Ascending aorta (tissue), 2 donors: ENCODE results near the gene GGT5. TPM values are rescaled to one million over a fixed set of nuclear protein-coding genes. Genes with fewer than 3 reads are reported as not detected.
"Not testable (repeated sequence)": the region's sequence is repeated elsewhere in the genome, so short reads cannot be mapped to it uniquely, and the experiment has no call there.

ENCODE experiments used
- DNase-seq, 2 donors: peaks; one replicate each; pipeline ENCODE4 v3.0.0-alpha.2; 2019; ENCODE audit warnings: low spot score in 2 of 2
- H3K27ac ChIP-seq, 2 donors: fragments of 200-600 bp; sonication (generic); one replicate each; pipeline ENCODE4 v1.5.1; 2016 to 2017; ENCODE audit warnings: mild to moderate bottlenecking in 1 of 2
- H3K27me3 ChIP-seq: fragments of 200-600 bp; sonication (generic); one replicate; pipeline ENCODE4 v1.5.1; 2017
- H3K36me3 ChIP-seq, 2 donors: fragments of 200-600 bp; sonication (generic); one replicate each; pipeline ENCODE4 v1.5.1; 2016
- H3K4me1 ChIP-seq, 2 donors: fragments of 200-600 bp; sonication (generic); one replicate each; pipeline ENCODE4 v1.5.1; 2016 to 2017; ENCODE audit warnings: mild to moderate bottlenecking in 1 of 2
- H3K4me3 ChIP-seq, 2 donors: fragments of 200-600 bp; sonication (generic); one replicate each; pipeline ENCODE4 v1.5.1; 2016 to 2017; ENCODE audit warnings: mild to moderate bottlenecking in 1 of 2
- H3K9me3 ChIP-seq, 2 donors: fragments of 200-600 bp; sonication (generic); one replicate each; pipeline ENCODE4 v1.5.1; 2016
- CTCF ChIP-seq, 3 experiments: fragments of 200-600 bp in 2 of 3; fragments of 450-650 bp in 1 of 3; sonication (generic) in 2 of 3; IDR thresholded peaks; one replicate each; pipeline ENCODE4 v1.5.1; 2016 to 2019; ENCODE audit warnings: antibody characterized with exemption in 3 of 3, mild to moderate bottlenecking in 1 of 3, moderate library complexity in 1 of 3
- intact Hi-C: fragments of 100-400 bp; cut with DNase I; formaldehyde crosslinking; loops from one replicate; pipeline ENCODE4 v1.15.1; 2023
- total RNA-seq: library from RNA; depleted of rRNA; stranded (reverse); fragments of >200 nt; gene quantifications from one replicate; pipeline ENCODE4 v1.1.0, GENCODE V29; 2016

Gene GGT5
- total RNA-seq, 1 donor from 2014 or later: 238 TPM

- H3K27me3 ChIP-seq: no peaks in the 10 kb centered on the region
- H3K9me3 ChIP-seq: peaks cover 0 to 6% of the 10 kb centered on the region in 2 donors
- H3K4me3 ChIP-seq: no peak overlapping the region
- intact Hi-C loops: loop anchor here (2.0 kb wide), 1 partner anchor 30 kb away; no protein-coding TSS in a partner anchor
- no peak overlapping the region for H3K27ac ChIP-seq
- peaks cover 7 to 19% of the 10 kb centered on the region in 2 donors for H3K36me3 ChIP-seq
- no peak for TF ChIP-seq CTCF (IDR thresholded peaks at IDR 0.05)
- no peak for DNase-seq
- no peaks in the 10 kb centered on the region for H3K4me1 ChIP-seq
Observed at GRCh38 chr22:24224468-24224867, 20.4 kb downstream of the GGT5 start.

GRCh38 chr22:24219750-24220149, 25.1 kb downstream of the GGT5 start:
- no peak for TF ChIP-seq CTCF (IDR thresholded peaks at IDR 0.05)
- DNase-seq: no peak
- peaks cover 2 to 16% of the 10 kb centered on the region in 2 donors for H3K36me3 ChIP-seq
- no peaks in the 10 kb centered on the region for H3K27me3 ChIP-seq
- peaks cover 0 to 4% of the 10 kb centered on the region in 2 donors for H3K9me3 ChIP-seq
- no peak overlapping the region for H3K27ac ChIP-seq
- H3K4me3 ChIP-seq: no peak overlapping the region
- H3K4me1 ChIP-seq: no peaks in the 10 kb centered on the region
- intact Hi-C loops: no loop called here

GRCh38 chr22:24217384-24217783, 27.5 kb downstream of the GGT5 start:
- intact Hi-C loops: no loop called here
- Histone ChIP-seq H3K9me3 (no peaks in the 10 kb centered on the region), H3K27ac (no peak overlapping the region)

GRCh38 chr22:24216541-24217209, 28.2 kb downstream of the GGT5 start:
- Histone ChIP-seq H3K4me1 (no peaks in the 10 kb centered on the region), H3K36me3 (peaks cover 0 to 12% of the 10 kb centered on the region in 2 donors), H3K27ac (no peak overlapping the region), H3K9me3 (no peaks in the 10 kb centered on the region), H3K27me3 (no peaks in the 10 kb centered on the region), H3K4me3 (no peak overlapping the region)
- DNase-seq: no peak
- intact Hi-C loops: no loop called here
- no peak for TF ChIP-seq CTCF (IDR thresholded peaks at IDR 0.05)

More at GRCh38 chr22:24217384-24217783, 27.5 kb downstream of the GGT5 start:
- Histone ChIP-seq H3K27me3 (no peaks in the 10 kb centered on the region), H3K36me3 (peaks cover 0 to 12% of the 10 kb centered on the region in 2 donors), H3K4me3 (no peak overlapping the region), H3K4me1 (no peaks in the 10 kb centered on the region)
- no peak for TF ChIP-seq CTCF (IDR thresholded peaks at IDR 0.05)
- no peak for DNase-seq

GRCh38 chr22:24214467-24215285, 30.2 kb downstream of the GGT5 start:
- DNase-seq: no peak
- peaks cover 0 to 5% of the 10 kb centered on the region in 2 donors for H3K36me3 ChIP-seq
- H3K4me3 ChIP-seq: no peak overlapping the region
- no peak for TF ChIP-seq CTCF (IDR thresholded peaks at IDR 0.05)
- no peaks in the 10 kb centered on the region for H3K27me3 ChIP-seq
- intact Hi-C loops: no loop called here
- H3K27ac ChIP-seq: no peak overlapping the region
- no peaks in the 10 kb centered on the region for H3K4me1 ChIP-seq
- H3K9me3 ChIP-seq: no peaks in the 10 kb centered on the region

GRCh38 chr22:24213111-24213510, 31.8 kb downstream of the GGT5 start:
- intact Hi-C loops, H3K9me3 ChIP-seq, H3K4me1 ChIP-seq, H3K4me3 ChIP-seq, H3K27ac ChIP-seq, DNase-seq, H3K36me3 ChIP-seq, H3K27me3 ChIP-seq: not testable (repeated sequence)

GRCh38 chr22:24211716-24212115, 33.2 kb downstream of the GGT5 start:
- peaks cover 10 to 16% of the 10 kb centered on the region in 2 donors for H3K4me1 ChIP-seq
- H3K27ac ChIP-seq, intact Hi-C loops, H3K36me3 ChIP-seq, H3K4me3 ChIP-seq, DNase-seq, H3K27me3 ChIP-seq, H3K9me3 ChIP-seq: not testable (repeated sequence)

- H3K27me3 ChIP-seq, intact Hi-C loops, H3K27ac ChIP-seq, H3K4me3 ChIP-seq, DNase-seq, H3K9me3 ChIP-seq, H3K36me3 ChIP-seq: not testable (repeated sequence)
- H3K4me1 ChIP-seq: peaks cover 10 to 25% of the 10 kb centered on the region in 2 donors
Observed at GRCh38 chr22:24210409-24210808, 34.5 kb downstream of the GGT5 start.
